Stimulated activated CD8-positive, alpha-beta memory T cell treated with anti-CD3 and anti-CD28 coated beads, Interleukin-7, amount 100 ng/mL, for 1 hour (primary cell): ENCODE measurements around the gene SLC25A43.

Experiments
- DNase-seq, 2 donors: peaks; one replicate each; pipeline ENCODE4 v3.0.0-alpha.2; 2020; ENCODE audit warnings: low read depth in 2 of 2

SLC25A43 gene

GRCh38 chrX:119500061-119500800 is 101.1 kb downstream of the SLC25A43 start:
- no peak for DNase-seq

DNA sequence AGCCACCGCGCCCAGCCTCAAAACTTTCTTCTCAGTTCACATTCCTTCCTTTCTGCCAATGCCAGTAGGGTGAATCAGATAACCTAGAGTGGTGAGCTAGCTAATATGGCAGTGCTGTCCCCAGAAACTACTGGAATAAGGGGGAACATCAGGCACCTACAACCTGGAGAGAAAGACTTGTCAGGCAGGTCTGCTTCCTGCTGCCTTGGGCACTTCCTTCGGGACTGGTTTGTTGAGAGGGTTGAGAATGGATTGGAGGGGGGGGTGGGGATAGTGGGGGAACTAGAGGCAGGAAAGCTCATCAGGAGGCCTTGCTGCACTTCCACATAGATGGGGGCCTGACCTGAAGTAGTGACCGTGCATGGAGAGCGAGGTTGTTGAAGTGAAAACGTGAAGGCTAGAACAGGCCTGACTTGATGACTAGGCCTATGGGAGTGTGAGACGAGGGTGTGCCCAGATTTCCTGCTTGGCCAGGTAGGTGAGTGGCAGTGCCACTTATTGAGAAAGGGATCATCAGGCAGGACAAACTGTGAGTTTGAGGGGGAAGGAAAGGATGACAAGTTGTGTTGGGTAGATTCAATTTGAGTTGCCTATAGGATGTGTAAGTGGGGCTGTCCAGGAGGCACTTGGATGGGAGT is 102.5 kb downstream of the SLC25A43 start:
- DNase-seq: no peak

- DNase-seq: no peak
These were observed 103.8 kb downstream of the SLC25A43 start for GRCh38 chrX:119502727-119503483.

GRCh38 chrX:119503484-119503861 is 104.3 kb downstream of the SLC25A43 start:
- DNase-seq: no peak
